Neural progenitor cell (in vitro differentiated cells): ENCODE data around the gene EXT2. TPM values are rescaled to one million over a fixed set of nuclear protein-coding genes. Genes with fewer than 3 reads are reported as not detected.

Experiments
- DNase-seq: peaks from one replicate; pipeline ENCODE4 v3.0.0-alpha.2; 2016; ENCODE audit warnings: low spot score
- H2AFZ ChIP-seq: fragments of 200-600 bp; sonication (generic); replicated peaks from 2 replicates; pipeline ENCODE4 v1.6.1; 2016; ENCODE audit warnings: antibody characterized with exemption
- H3F3A ChIP-seq: fragments of 200-600 bp; sonication (generic); 2 replicates; pipeline ENCODE4 v1.6.1; 2016; ENCODE audit warnings: antibody characterized with exemption, low read depth
- H3K27ac ChIP-seq: fragments of 200-600 bp; sonication (generic); 2 replicates; pipeline ENCODE4 v1.5.1; 2016; ENCODE audit warnings: mild to moderate bottlenecking
- H3K27me3 ChIP-seq: fragments of 200-600 bp; sonication (generic); 2 replicates; pipeline ENCODE4 v1.6.1; 2016; ENCODE audit warnings: mild to moderate bottlenecking, moderate library complexity
- H3K36me3 ChIP-seq: fragments of 200-600 bp; sonication (generic); 2 replicates; pipeline ENCODE4 v1.5.1; 2016
- H3K4me1 ChIP-seq: fragments of 200-600 bp; sonication (generic); 2 replicates; pipeline ENCODE4 v1.6.1; 2016; ENCODE audit warnings: mixed run types
- H3K4me2 ChIP-seq: fragments of 200-600 bp; sonication (generic); 2 replicates; pipeline ENCODE4 v1.6.1; 2016
- H3K4me3 ChIP-seq: fragments of 200-600 bp; sonication (generic); 2 replicates; pipeline ENCODE4 v1.5.1; 2016
- H3K79me2 ChIP-seq: fragments of 200-600 bp; sonication (generic); 2 replicates; pipeline ENCODE4 v1.6.1; 2016; ENCODE audit warnings: low read depth
- H3K9ac ChIP-seq: fragments of 200-600 bp; sonication (generic); 2 replicates; pipeline ENCODE4 v1.6.1; 2016
- H3K9me3 ChIP-seq: fragments of 200-600 bp; sonication (generic); 2 replicates; pipeline ENCODE4 v1.5.1; 2016; ENCODE audit warnings: low read depth
- H4K20me1 ChIP-seq: fragments of 200-600 bp; sonication (generic); 2 replicates; pipeline ENCODE4 v1.6.1; 2016; ENCODE audit warnings: low read depth
- H3K27ac Mint-ChIP-seq: 3 replicates; pipeline ENCODE4 v1.8.0; 2021; ENCODE audit warnings: mixed read lengths
- H3K27me3 Mint-ChIP-seq: 2 replicates; pipeline ENCODE4 v1.8.0; 2022; ENCODE audit warnings: low read depth, mild to moderate bottlenecking, inconsistent platforms, moderate library complexity, mixed read lengths; ENCODE audit not compliant: insufficient read depth
- H3K36me3 Mint-ChIP-seq: 3 replicates; pipeline ENCODE4 v1.8.0; 2021; ENCODE audit warnings: mixed read lengths
- H3K4me1 Mint-ChIP-seq: 3 replicates; pipeline ENCODE4 v1.8.0; 2021; ENCODE audit warnings: mixed read lengths
- H3K4me3 Mint-ChIP-seq: 3 replicates; pipeline ENCODE4 v1.8.0; 2021; ENCODE audit warnings: mild to moderate bottlenecking, moderate library complexity, mixed read lengths
- H3K9me3 Mint-ChIP-seq: 3 replicates; pipeline ENCODE4 v1.8.0; 2020; ENCODE audit warnings: mixed read lengths
- CTCF ChIP-seq: fragments of 200-600 bp; sonication (generic); IDR thresholded peaks from 2 replicates; pipeline ENCODE4 v1.5.1; 2017; ENCODE audit warnings: antibody characterized with exemption, mild to moderate bottlenecking
- EZH2 ChIP-seq: fragments of 200-600 bp; sonication (generic); IDR thresholded peaks from 2 replicates; pipeline ENCODE4 v1.6.1; 2017; ENCODE audit warnings: antibody characterized with exemption, mild to moderate bottlenecking, moderate library complexity
- EZH2phosphoT487 ChIP-seq: fragments of 200-600 bp; sonication (generic); IDR thresholded peaks from 2 replicates; pipeline ENCODE4 v1.6.1; 2017; ENCODE audit warnings: antibody characterized with exemption
- total RNA-seq: library from RNA; depleted of rRNA; stranded (reverse); fragments of >200 nt; gene quantifications from 2 replicates; pipeline ENCODE4 v1.2.3, GENCODE V29; 2015; ENCODE audit warnings: low replicate concordance

The EXT2 gene
- total RNA-seq, 1 donor from 2014 or later: 70.4 TPM

DNA sequence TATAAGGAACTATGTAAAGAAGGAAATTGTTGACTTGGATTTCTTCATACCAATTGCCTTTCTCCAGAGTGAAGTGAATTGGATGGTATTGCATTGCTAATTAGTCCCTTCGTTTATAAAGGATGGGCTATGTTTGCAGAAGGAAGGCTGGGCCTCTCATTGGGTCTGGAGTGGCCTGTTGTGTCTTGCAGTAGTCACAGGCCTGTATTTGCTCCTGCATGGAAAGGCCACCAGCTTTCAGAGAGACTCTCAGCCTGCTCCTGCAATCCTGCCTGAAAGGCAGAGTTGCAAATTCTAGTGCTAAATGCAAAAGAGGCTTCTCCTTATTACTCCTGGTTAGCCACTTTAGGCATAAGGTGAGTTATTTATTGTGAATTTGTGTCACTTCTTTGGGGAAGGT lies 103.8 kb downstream of the EXT2 start:
- Mint-ChIP-seq H3K27ac (no peak overlapping the region), H3K4me1 (peaks cover 8% of the 10 kb centered on the region), H3K36me3 (peaks cover 46% of the 10 kb centered on the region), H3K27me3 (peaks cover 5% of the 10 kb centered on the region), H3K9me3 (peaks cover 24% of the 10 kb centered on the region), H3K4me3 (no peak overlapping the region)
- Histone ChIP-seq H3K9me3 (no peaks in the 10 kb centered on the region), H3K4me3 (no peak overlapping the region), H3K4me1 (peaks cover 14% of the 10 kb centered on the region), H3F3A (peaks cover 16% of the 10 kb centered on the region), H3K36me3 (no peaks in the 10 kb centered on the region), H3K27ac (no peak overlapping the region), H4K20me1 (peaks cover 6% of the 10 kb centered on the region), H2AFZ (no peak overlapping the region), H3K79me2 (no peaks in the 10 kb centered on the region), H3K27me3 (no peaks in the 10 kb centered on the region), H3K9ac (no peak overlapping the region), H3K4me2 (no peak overlapping the region)
- DNase-seq: no peak
- TF ChIP-seq EZH2: no peak
- TF ChIP-seq CTCF: no peak
- TF ChIP-seq EZH2phosphoT487: no peak

DNA sequence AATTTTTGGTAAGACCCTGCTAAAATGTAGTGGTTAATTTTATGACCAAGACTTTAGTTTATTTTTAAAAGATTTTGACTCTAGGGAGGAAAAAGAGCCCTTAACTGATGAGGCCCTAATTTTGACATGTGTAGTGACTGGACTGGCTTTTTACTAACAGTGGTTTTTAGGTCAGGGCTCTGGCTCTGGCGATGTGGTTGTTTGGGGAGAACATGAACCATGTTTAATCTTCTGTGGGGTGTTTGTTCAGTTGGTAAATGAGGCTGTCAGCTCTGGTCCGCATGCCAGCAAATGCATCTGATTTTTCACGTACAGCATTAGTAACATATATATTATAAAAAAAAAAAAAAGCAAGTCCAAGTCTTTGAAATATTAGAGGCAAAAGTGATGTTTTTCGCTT lies 104.3 kb downstream of the EXT2 start:
- H2AFZ ChIP-seq: no peak overlapping the region
- H3K36me3 ChIP-seq: no peaks in the 10 kb centered on the region
- H3K36me3 Mint-ChIP-seq: peaks cover 42% of the 10 kb centered on the region
- DNase-seq: no peak
- H3K27me3 ChIP-seq: no peaks in the 10 kb centered on the region
- H3K9ac ChIP-seq: no peak overlapping the region
- H4K20me1 ChIP-seq: peaks cover 6% of the 10 kb centered on the region
- H3K4me1 Mint-ChIP-seq: peaks cover 8% of the 10 kb centered on the region
- H3K9me3 Mint-ChIP-seq: peaks cover 20% of the 10 kb centered on the region
- H3K4me3 ChIP-seq: no peak overlapping the region
- no peak overlapping the region for H3K4me3 Mint-ChIP-seq
- H3K79me2 ChIP-seq: no peaks in the 10 kb centered on the region
- H3K9me3 ChIP-seq: no peaks in the 10 kb centered on the region
- H3K27ac ChIP-seq: no peak overlapping the region
- H3K27ac Mint-ChIP-seq: no peak overlapping the region
- no peak overlapping the region for H3K4me2 ChIP-seq
- H3K4me1 ChIP-seq: peaks cover 14% of the 10 kb centered on the region
- H3F3A ChIP-seq: peaks cover 16% of the 10 kb centered on the region
- peaks cover 3% of the 10 kb centered on the region for H3K27me3 Mint-ChIP-seq
- TF ChIP-seq EZH2 (no peak), EZH2phosphoT487 (no peak), CTCF (no peak)

GRCh38 chr11:44203270-44204043 lies 108.0 kb downstream of the EXT2 start:
- peaks cover 8% of the 10 kb centered on the region for H3F3A ChIP-seq
- peaks cover 2% of the 10 kb centered on the region for H4K20me1 ChIP-seq
- H3K36me3 ChIP-seq: no peaks in the 10 kb centered on the region
- no peaks in the 10 kb centered on the region for H3K9me3 ChIP-seq
- Mint-ChIP-seq H3K4me1 (peaks cover 10% of the 10 kb centered on the region), H3K27ac (no peak overlapping the region), H3K9me3 (no peaks in the 10 kb centered on the region), H3K4me3 (no peak overlapping the region), H3K27me3 (peaks cover 3% of the 10 kb centered on the region), H3K36me3 (peaks cover 35% of the 10 kb centered on the region)
- H3K27ac ChIP-seq: no peak overlapping the region
- H2AFZ ChIP-seq: no peak overlapping the region
- no peaks in the 10 kb centered on the region for H3K27me3 ChIP-seq
- DNase-seq: no peak
- no peak overlapping the region for H3K4me2 ChIP-seq
- no peak for TF ChIP-seq CTCF
- no peak for TF ChIP-seq EZH2
- no peak for TF ChIP-seq EZH2phosphoT487
- peaks cover 19% of the 10 kb centered on the region for H3K4me1 ChIP-seq
- H3K79me2 ChIP-seq: no peaks in the 10 kb centered on the region
- no peak overlapping the region for H3K9ac ChIP-seq
- no peak overlapping the region for H3K4me3 ChIP-seq
